Fibroblast of pulmonary artery (primary cell): ENCODE results near the gene THOC7.

Source experiments
- DNase-seq: peaks from one replicate; pipeline ENCODE4 v3.0.0-alpha.2; 2010; ENCODE audit warnings: low read depth
- H3K4me3 ChIP-seq: replicated peaks from 2 replicates; pipeline ENCODE4 v1.5.1; 2011; ENCODE audit warnings: low read depth, mild to moderate bottlenecking, control low read depth, low read length, moderate library complexity
- CTCF ChIP-seq: IDR thresholded peaks from 2 replicates; pipeline ENCODE4 v1.5.1; 2011; ENCODE audit warnings: mild to moderate bottlenecking, control low read depth, low read length, inconsistent platforms; ENCODE audit errors: missing control alignments

The THOC7 gene

GRCh38 chr3:63896332-63897030, 32.9 kb upstream of the THOC7 start:
- no peak overlapping the region for H3K4me3 ChIP-seq
- no peak for DNase-seq
- no peak for TF ChIP-seq CTCF

- DNase-seq: no peak
- H3K4me3 ChIP-seq: no peak overlapping the region
- TF ChIP-seq CTCF: no peak
Measured at GRCh38 chr3:63895422-63896189, 32.0 kb upstream of the THOC7 start.

- no peak overlapping the region for H3K4me3 ChIP-seq
- no peak for DNase-seq
- no peak for TF ChIP-seq CTCF
Measured at GRCh38 chr3:63892773-63893352, 29.3 kb upstream of the THOC7 start.

GRCh38 chr3:63891518-63891917, 27.9 kb upstream of the THOC7 start:
- no peak for DNase-seq
- no peak overlapping the region for H3K4me3 ChIP-seq
- TF ChIP-seq CTCF: no peak

GRCh38 chr3:63886858-63887257, 23.3 kb upstream of the THOC7 start:
- TF ChIP-seq CTCF: no peak
- no peak overlapping the region for H3K4me3 ChIP-seq

GRCh38 chr3:63880653-63881052, 17.0 kb upstream of the THOC7 start:
- DNase-seq: no peak
- H3K4me3 ChIP-seq: no peak overlapping the region
- no peak for TF ChIP-seq CTCF

More at GRCh38 chr3:63886858-63887257, 23.3 kb upstream of the THOC7 start:
- DNase-seq: no peak
